GM18873 (cell line): ENCODE results near the gene SLC2A13.

Experiments
- ATAC-seq: cut with Tn5 transposase; IDR thresholded peaks from one replicate; pipeline ENCODE4 v1.9.1; 2021; ENCODE audit warnings: mild to moderate bottlenecking, moderate library complexity, moderate number of reproducible peaks; ENCODE audit not compliant: unreplicated experiment, low FRiP score

Gene SLC2A13

DNA sequence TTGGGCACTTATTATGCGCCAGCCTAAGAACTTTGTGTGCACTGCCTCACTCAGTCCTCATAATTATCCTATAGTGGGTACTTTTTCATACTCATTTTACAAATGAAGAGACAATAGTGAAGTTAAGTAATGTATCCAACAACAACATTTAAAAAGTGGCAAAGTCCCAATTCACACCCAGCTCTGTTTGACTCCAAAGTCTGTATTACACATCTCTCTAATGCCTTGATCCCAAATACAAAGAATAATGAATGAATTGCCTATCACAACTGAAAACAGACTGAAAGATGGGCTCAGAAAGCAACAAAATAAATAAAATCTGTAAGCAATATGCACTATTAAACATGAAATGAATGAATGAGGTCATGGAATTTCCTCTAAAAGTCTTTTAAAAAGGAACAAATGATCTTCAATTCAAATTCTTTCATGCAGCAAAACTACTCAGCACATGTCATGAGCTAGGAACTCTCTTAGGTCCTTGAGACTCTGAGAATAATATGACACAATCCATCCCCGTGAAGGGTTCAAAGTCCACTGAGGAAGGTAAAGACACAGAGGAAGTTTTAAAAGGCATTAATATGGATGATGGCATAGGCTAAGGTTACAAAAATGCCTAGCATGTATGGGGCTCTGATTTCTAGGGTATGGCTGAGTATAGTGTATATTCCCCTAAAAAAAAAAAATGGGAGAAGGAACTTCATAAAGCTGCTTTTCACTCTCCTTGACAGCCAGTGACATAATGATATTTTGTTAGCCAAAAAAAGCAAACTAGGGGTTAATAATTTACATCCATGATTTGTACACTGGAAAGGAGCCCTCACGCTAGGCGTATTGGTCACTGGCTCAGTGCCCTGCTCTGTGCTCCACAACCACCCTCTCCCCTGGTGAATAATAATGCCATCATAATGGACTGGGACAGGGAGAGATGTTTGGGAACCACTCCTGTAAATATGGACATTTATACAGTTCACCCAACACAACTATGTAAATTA, 103.4 kb downstream of the SLC2A13 start:
- ATAC-seq: no peak

DNA sequence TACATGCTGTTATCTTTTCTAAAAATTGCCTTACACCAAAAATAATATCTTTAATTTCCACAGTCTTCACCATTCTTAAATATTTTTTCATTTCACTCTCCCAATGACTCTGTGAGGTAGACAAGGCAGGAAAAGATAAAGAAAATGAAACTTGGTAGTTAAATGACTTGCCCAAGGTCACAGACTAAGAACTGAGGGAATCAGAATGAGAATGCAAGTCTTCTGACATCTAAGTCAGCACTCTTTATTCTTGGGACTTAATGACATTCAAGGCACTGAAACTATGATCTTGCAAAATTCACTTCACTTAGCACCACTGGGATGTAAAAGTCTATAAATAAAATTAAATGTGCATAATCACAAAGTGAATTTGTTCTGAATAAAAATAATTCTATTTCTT, 104.5 kb downstream of the SLC2A13 start:
- no peak for ATAC-seq

- no peak for ATAC-seq
These were observed 105.0 kb downstream of the SLC2A13 start for GRCh38 chr12:40000884-40001283.

DNA sequence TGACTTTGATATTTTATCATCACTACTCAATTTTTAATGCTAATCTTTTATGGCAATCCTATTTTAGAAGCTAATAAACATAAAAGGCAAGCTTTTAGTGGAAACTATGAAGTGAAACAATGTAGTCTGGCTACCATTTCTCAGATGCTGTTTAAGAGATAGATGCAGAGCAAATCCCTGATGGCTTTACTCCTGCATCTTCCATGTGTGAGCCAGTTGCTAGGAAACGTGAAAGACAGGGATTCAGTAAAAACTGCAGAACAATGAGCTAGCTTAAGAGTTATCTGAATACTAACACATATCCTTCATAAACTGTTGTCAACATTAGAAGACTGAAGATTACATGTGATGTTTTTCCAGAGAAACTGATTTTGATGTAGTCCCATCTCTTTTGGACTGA, 112.6 kb downstream of the SLC2A13 start:
- ATAC-seq: no peak

GRCh38 chr12:39990122-39991101, 115.5 kb downstream of the SLC2A13 start:
- peak; percentile 81 for ATAC-seq

DNA sequence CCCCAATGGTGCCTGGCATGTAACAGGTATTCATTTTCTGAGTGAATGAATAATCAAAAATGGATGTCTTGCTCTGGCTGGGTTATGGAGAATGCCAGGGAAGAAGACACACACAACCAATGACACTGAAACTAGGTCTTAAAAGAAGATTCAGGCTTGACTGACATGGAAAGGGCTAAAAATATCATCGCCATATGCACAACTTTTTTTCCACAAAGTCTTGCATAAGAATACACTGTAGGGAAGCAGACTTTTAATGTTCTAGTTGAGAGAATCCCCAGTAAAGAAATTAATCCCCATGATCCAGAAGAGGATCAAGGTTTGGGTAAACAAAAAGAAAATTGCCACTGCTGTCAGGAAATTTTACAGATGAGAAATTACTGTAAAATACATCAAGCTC, 116.4 kb downstream of the SLC2A13 start:
- no peak for ATAC-seq

- no peak for ATAC-seq
These were observed 117.3 kb downstream of the SLC2A13 start for GRCh38 chr12:39988574-39988973.

GRCh38 chr12:39986674-39987073, 119.2 kb downstream of the SLC2A13 start:
- no peak for ATAC-seq

DNA sequence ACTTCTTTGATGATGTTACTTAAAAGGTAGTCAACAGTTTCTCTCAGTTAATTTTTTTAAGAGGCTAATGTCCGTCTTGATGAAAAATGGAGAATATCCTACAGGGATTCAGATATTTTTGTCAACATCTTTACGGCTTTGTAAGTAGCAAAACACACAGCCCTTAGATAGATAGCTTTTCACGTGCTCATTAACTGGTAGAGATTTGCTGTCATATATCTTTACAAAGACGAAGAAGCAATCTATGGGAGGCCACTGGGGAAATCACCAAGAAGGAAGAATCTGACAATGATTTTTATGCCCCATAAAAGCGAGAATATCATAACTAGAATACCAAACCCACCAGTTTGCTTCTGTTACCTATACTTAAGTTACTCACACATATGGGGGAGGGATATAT, 121.2 kb downstream of the SLC2A13 start:
- ATAC-seq: no peak

GRCh38 chr12:39975374-39975918, 130.4 kb downstream of the SLC2A13 start:
- no peak for ATAC-seq

- ATAC-seq: no peak
These were observed 133.8 kb downstream of the SLC2A13 start for GRCh38 chr12:39972119-39972518.

DNA sequence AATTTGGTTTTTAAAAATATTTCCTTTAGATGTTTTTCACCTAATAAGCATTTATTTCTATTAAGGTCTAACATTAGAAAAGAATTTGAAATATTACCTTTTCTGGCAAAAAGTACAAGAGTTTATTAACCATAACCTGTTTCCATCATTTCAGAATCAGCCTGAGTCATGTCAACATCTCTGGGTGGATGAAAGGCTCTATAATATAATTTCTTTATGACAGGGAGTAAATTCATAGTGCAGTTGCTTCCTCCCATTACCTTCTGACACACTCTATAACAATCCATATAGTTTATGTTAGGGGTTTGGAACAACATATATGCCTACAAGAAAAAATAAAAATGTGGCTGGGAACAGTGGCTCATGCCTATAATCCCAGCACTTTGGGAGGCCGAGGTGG, 134.5 kb downstream of the SLC2A13 start:
- no peak for ATAC-seq

GRCh38 chr12:39966721-39967120, 139.2 kb downstream of the SLC2A13 start:
- ATAC-seq: no peak

GRCh38 chr12:39966256-39966655, 139.6 kb downstream of the SLC2A13 start:
- ATAC-seq: no peak

DNA sequence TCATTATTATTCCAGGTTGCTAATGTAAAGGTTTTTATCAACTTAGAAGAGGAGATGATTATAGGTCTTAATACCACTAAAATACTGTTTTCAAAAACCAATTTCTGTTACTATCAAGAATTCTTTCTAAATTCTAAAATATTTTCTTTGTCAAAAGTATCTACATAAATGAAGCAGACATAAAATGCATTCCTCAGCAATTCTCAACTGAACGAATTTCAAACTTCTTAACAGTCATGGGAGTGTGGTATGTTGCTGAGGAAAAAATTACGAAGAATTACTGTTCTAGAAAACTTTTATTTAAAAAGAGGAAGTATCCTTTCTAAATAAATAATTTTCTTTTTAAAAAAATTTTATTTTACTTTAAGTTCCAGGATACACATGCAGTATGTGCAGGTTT, 146.4 kb downstream of the SLC2A13 start:
- no peak for ATAC-seq

DNA sequence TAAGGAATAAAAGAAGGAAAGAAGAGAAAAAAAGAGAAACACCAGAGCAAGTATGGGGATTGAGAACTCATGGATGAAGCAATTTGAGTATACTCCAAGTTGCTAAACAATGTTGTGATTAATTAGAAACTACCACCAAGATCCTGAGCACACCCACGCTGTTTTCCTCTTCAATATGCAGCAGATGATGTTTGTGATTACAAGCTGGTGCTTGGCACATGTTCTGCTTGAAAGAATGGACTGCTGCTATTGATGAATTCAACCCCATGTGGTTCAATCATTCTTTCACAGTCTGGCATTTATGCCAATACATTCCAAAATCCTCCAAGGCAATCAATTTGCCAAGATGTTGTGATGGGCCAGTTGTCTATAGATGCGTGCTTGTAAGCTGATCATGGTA, 146.8 kb downstream of the SLC2A13 start:
- ATAC-seq: no peak

DNA sequence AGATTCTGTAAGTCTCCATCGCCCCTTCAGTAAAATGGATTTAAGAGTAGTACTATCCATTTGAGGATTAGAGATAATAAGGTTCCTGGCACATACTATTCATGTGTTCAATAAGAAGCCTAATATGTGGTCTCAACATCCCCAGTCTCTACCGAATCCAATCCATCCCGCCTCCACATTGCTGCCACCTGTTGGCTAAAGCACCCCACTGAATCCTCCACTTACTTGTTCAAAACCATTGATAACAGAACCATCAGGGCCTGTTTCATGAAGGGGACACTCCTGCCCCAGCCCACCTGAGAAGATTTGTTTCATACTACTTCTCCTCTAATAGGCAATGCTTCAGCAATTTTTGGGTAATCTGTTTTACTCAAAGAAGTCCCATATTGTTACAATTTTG, 147.5 kb downstream of the SLC2A13 start:
- ATAC-seq: no peak

DNA sequence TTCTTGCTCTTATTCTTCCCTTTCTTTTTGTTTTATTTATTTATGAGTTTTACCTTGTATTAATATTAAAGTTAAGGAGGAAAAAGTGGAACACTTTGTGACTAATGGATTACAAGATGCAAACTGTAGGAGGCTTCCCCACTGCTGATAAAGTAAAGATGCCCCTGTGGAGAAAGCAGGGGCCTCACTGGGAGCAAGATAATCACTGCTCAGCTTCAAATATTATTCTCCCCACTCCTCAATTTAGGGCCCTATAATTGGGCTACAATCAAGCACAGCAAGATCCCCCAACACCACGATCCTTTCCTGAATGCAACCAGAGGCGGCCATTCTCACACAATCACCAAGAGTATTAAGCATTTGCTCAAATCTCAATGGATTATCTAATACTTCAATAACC, 149.2 kb downstream of the SLC2A13 start:
- no peak for ATAC-seq

GRCh38 chr12:39946361-39947280, 159.3 kb downstream of the SLC2A13 start:
- no peak for ATAC-seq

- no peak for ATAC-seq
These were observed 168.8 kb downstream of the SLC2A13 start for GRCh38 chr12:39937119-39937518.
